Peyer's patch (tissue), 4 donors: ENCODE results near the gene RAB7B. TPM values are rescaled to one million over a fixed set of nuclear protein-coding genes. Genes with fewer than 3 reads are reported as not detected.
"Not testable (repeated sequence)": the region's sequence is repeated elsewhere in the genome, so short reads cannot be mapped to it uniquely, and the experiment has no call there.

Experiments used
- DNase-seq, 3 donors: peaks; one replicate each; pipeline ENCODE4 v3.0.0-alpha.2; 2017 to 2019
- H3K27ac ChIP-seq, 4 donors: fragments of 200-600 bp; sonication (generic); one replicate each; pipeline ENCODE4 v1.5.1; 2016 to 2019
- H3K27me3 ChIP-seq, 2 donors: fragments of 200-600 bp; sonication (generic); one replicate each; pipeline ENCODE4 v1.5.1; 2019
- H3K36me3 ChIP-seq, 3 donors: fragments of 200-600 bp; sonication (generic); one replicate each; pipeline ENCODE4 v1.5.1; 2016 to 2019
- H3K4me1 ChIP-seq, 4 donors: fragments of 200-600 bp; sonication (generic); one replicate each; pipeline ENCODE4 v1.5.1; 2016 to 2019
- H3K4me3 ChIP-seq, 4 donors: fragments of 200-600 bp; sonication (generic); 1 replicate in 3 of 4; 2 replicates in 1 of 4; pipeline ENCODE4 v1.5.1; 2016 to 2019; ENCODE audit warnings: mild to moderate bottlenecking in 1 of 4
- H3K9me3 ChIP-seq, 4 donors: fragments of 200-600 bp; sonication (generic); one replicate each; pipeline ENCODE4 v1.5.1; 2016 to 2019; ENCODE audit warnings: mild to moderate bottlenecking in 1 of 4
- POLR2A ChIP-seq, 2 donors: fragments of 450-650 bp; IDR thresholded peaks; one replicate each; pipeline ENCODE4 v1.5.1; 2017; ENCODE audit warnings: antibody characterized with exemption in 2 of 2, mild to moderate bottlenecking in 2 of 2, moderate library complexity in 2 of 2
- total RNA-seq, 4 donors: library from RNA; depleted of rRNA; stranded (reverse); fragments of >200 nt; gene quantifications; one replicate each; pipeline ENCODE4 v1.1.0, GENCODE V29; 2016
- TF ChIP-seq, protein P1 (sequence below), 6 experiments: fragments of 450-650 bp in 4 of 6; fragments of 200-600 bp in 2 of 6; sonication (generic) in 1 of 6; IDR thresholded peaks; one replicate each; pipeline ENCODE4 v1.5.1; 2017 to 2019; ENCODE audit warnings: antibody characterized with exemption in 6 of 6, mild to moderate bottlenecking in 3 of 6, moderate library complexity in 1 of 6

The RAB7B gene, protein sequence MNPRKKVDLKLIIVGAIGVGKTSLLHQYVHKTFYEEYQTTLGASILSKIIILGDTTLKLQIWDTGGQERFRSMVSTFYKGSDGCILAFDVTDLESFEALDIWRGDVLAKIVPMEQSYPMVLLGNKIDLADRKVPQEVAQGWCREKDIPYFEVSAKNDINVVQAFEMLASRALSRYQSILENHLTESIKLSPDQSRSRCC
- total RNA-seq = under 1 TPM in 3 of 4 donors, not detected in 1; 0.35 to 0.47 (median 0.40) TPM

DNA sequence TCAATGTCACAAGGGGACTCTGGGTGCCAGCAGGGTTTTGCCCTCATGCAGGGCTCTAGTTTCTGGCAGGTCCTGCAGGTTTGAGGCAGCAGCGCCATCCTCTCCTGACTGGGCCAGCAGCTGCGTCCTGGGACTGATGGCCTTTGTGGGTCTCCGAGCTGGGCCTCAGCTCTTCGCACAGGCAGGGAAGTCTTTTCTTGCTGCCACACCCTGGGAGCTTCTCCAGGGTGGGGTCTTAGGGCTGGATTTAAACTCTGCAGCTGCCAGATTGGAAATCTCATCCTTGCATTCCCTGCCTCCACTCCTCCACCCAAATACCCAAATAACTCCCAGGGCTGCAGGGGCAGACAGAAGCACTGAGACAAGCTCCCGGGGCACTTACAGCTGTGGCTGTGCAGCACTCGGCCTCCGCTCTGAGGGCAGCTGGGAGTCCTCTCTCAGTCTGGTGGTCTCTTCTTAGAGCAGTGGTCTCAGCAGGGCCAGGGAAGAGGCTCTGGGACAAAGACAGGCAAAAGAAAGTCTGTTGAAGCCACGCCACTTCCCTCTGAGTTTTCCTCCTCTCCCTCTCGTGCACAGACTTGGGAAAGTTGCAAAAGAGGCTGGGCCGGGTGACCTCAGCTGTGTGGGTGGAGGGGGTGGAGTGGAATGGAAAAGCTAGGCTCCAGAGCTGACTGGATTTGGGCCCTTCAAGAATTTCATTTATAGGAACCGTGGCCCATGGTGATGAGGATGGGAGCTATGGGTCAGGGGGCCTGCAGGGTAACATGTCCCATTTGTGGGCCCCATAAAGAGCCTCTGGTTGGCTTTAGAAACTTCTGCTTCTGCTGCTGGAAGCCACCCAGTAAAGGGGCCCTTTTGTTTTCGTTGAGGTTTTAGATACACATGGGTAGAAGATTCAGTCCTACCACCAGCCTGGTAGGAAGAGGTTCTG lies at the start of gene RAB7B:
TSS of gene RAB7B (minus strand) at position 525 of the 931 bp plus-strand sequence. CDS start 9,260 bp downstream, outside the sequence.
- Histone ChIP-seq H3K4me3 (peak within 1 kb of the TSS in 2 of 4 donors; percentile 1 to 8), H3K9me3 (no peaks in the 10 kb centered on the region), H3K36me3 (no peaks in the 10 kb centered on the region), H3K4me1 (peaks cover 0 to 8% (median 0%) of the 10 kb centered on the region in 4 donors), H3K27ac (peak within 1 kb of the TSS in 3 of 4 donors; percentile 35 to 63 (median 40)), H3K27me3 (no peaks in the 10 kb centered on the region)
- TF ChIP-seq, protein P1, sequence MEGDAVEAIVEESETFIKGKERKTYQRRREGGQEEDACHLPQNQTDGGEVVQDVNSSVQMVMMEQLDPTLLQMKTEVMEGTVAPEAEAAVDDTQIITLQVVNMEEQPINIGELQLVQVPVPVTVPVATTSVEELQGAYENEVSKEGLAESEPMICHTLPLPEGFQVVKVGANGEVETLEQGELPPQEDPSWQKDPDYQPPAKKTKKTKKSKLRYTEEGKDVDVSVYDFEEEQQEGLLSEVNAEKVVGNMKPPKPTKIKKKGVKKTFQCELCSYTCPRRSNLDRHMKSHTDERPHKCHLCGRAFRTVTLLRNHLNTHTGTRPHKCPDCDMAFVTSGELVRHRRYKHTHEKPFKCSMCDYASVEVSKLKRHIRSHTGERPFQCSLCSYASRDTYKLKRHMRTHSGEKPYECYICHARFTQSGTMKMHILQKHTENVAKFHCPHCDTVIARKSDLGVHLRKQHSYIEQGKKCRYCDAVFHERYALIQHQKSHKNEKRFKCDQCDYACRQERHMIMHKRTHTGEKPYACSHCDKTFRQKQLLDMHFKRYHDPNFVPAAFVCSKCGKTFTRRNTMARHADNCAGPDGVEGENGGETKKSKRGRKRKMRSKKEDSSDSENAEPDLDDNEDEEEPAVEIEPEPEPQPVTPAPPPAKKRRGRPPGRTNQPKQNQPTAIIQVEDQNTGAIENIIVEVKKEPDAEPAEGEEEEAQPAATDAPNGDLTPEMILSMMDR (IDR thresholded peaks at IDR 0.05) = no peak
- no peak for TF ChIP-seq POLR2A (IDR thresholded peaks at IDR 0.05)
- DNase-seq = peak in 1 of 3 donors; percentile 62

DNA sequence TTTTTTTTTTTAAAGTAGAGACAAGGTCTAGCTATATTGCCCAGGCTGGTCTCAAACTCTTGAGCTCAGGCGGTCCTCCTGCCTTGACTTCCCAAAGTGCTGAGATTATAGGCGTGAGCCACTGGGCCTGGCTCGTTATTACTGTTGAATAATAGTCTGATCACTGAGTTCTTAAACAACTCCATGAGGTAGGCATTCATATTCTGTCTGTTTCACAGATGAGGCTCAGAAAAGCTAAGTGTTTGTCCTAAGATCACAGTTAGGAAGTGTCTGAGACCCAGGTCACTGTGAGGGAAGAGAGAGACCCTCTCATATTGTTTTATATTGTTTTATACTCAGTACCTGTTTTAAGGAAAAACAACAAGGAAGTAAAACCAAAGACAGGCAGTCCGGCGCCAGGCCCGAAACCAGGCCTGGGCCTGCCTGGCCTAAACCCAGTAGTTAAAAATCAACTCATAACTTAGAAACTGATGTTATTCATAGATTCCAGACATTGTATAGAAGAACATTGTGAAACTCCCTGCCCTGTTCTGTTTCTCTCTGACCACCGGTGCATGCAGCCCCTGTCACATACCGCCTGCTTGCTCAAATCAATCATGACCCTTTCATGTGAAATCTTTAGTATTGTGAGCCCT lies 49.2 kb upstream of the RAB7B start:
- H3K9me3 ChIP-seq, H3K27me3 ChIP-seq, H3K36me3 ChIP-seq, H3K4me3 ChIP-seq, DNase-seq: not testable (repeated sequence)
- peak overlapping the region in 2 of 4 donors; percentile 63 to 84 for H3K27ac ChIP-seq
- peaks cover 0 to 12% (median 2%) of the 10 kb centered on the region in 4 donors for H3K4me1 ChIP-seq

DNA sequence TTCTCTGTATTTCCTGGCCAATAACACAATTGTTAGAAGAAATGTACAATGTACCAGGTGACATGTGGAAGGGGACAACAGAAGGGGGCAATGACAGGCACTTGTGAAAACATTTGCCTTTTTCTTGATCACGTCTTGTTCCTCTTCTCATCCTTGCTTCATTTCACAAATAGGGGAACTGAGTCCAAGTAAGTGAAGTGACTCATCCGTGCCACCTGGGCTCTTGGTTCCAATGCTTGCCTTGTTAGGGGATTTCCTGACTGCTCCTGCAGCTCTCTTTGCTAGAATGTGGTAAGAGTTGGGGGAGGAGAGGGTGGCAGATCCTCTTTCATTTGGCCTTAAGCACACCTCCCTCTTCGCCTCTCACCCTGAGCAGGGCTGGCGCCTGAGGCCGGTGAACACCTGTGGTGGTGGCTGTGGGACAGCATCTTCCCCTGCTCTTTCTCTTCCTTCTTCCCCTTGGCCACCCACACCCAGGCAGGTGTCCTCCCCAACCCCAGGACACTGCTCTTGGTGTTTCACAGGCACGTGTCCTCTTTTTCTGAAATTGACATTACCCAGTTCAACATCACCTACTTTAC lies 47.5 kb upstream of the RAB7B start:
- Histone ChIP-seq H3K36me3 (no peaks in the 10 kb centered on the region), H3K4me3 (no peak overlapping the region), H3K27ac (peak overlapping the region in 2 of 4 donors; percentile 17 to 74), H3K27me3 (no peaks in the 10 kb centered on the region), H3K9me3 (no peaks in the 10 kb centered on the region), H3K4me1 (peaks cover 0 to 12% (median 2%) of the 10 kb centered on the region in 4 donors)
- peak in 2 of 3 donors; percentile 86 to 89 for DNase-seq
- TF ChIP-seq, protein P1 (IDR thresholded peaks at IDR 0.05) = no peak
- TF ChIP-seq POLR2A (IDR thresholded peaks at IDR 0.05) = no peak

DNA sequence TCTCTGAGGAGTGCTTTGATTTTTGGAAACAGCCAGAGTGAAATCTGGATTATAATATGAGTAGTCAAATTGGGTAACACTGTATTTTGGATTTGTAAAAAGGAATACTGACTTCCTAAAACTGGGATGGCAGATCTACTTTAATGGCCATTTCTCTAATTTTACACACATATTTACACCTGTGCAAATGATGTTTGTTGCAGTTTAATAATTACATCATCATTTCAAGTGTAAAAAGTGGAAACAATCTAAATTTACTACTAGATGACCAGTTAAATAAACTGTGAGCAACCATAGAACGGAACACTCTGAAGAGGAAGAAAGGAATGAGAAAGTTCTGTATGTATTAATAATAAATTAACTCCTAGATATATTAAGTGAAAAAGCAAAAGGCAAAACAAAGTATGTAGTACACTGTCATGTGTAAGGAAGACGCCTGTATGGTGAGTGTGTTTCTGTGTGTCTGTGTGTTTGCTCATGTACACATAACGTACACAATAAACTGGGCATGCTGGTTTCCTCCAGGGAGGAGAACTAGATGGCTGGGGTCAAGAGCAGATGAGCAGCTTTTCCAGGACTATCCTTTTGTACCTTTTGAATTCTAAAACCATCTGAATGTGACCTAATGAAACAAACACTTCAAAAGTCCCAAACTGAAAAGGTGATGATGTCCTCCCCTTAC lies 46.9 kb upstream of the RAB7B start:
- Histone ChIP-seq H3K9me3 (no peaks in the 10 kb centered on the region), H3K36me3 (no peaks in the 10 kb centered on the region), H3K27ac (peak overlapping the region in 2 of 4 donors; percentile 15 to 74), H3K4me3 (no peak overlapping the region), H3K27me3 (no peaks in the 10 kb centered on the region), H3K4me1 (peaks cover 0 to 12% (median 2%) of the 10 kb centered on the region in 4 donors)
- no peak for DNase-seq
- TF ChIP-seq, protein P1 (IDR thresholded peaks at IDR 0.05) = no peak
- TF ChIP-seq POLR2A (IDR thresholded peaks at IDR 0.05) = no peak

DNA sequence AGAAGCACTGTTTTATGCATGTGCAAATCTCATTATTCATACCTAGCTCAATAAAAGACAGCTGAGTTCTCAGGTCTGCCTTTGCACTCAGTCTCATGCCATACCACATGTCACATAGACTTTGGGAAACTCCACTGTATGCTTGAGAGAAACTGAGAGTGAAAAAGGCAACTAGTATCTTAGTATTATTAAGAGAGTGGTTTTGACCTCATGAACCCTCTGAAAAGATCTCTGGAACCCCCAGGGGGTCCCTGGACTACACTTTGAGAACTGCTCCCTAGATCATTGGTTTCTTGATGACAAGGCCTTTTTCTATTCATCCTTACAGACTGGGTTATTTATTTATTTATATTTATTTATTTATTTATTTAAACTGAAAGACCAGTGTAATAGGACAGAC lies 46.1 kb upstream of the RAB7B start:
- peak overlapping the region in 1 of 4 donors; percentile 74 for H3K27ac ChIP-seq
- peaks cover 0 to 12% (median 2%) of the 10 kb centered on the region in 4 donors for H3K4me1 ChIP-seq
- no peak for DNase-seq
- H3K27me3 ChIP-seq = no peaks in the 10 kb centered on the region
- no peaks in the 10 kb centered on the region for H3K36me3 ChIP-seq
- no peak overlapping the region for H3K4me3 ChIP-seq
- H3K9me3 ChIP-seq = no peaks in the 10 kb centered on the region
- TF ChIP-seq, protein P1 (IDR thresholded peaks at IDR 0.05) = no peak
- no peak for TF ChIP-seq POLR2A (IDR thresholded peaks at IDR 0.05)
